GM19099 (cell line): Measurements from ENCODE around the gene LRRC8C.

Experiments used
- POLR2A ChIP-seq: IDR thresholded peaks from 3 replicates; pipeline ENCODE4 v1.6.1; 2011; ENCODE audit warnings: low read depth; ENCODE audit not compliant: insufficient read length; ENCODE audit errors: extremely low read depth

Gene LRRC8C

DNA sequence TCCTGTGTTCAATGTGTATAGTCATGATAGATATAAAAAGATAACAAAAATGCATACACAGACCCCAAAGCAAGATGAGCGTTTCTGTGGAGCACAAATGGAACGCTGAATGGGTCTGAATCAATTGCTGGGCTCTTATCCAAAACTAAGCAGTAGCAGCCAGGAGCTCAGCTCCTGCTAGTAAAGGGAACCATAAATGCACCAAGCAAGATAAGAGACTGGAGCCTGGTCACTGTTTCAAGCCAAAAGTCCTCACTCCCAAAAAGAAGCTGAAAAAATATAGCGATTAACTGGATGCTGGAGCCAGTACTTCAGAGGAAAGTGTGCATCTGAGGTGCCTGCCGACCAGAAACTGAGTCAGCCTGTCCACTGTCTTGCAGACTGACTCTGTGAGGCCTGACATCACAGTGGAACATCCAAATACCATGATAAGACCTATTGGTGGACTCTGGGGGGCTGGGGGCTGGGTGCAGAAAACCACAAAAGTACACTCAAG, 68.9 kb downstream of the LRRC8C start:
- TF ChIP-seq POLR2A = no peak

DNA sequence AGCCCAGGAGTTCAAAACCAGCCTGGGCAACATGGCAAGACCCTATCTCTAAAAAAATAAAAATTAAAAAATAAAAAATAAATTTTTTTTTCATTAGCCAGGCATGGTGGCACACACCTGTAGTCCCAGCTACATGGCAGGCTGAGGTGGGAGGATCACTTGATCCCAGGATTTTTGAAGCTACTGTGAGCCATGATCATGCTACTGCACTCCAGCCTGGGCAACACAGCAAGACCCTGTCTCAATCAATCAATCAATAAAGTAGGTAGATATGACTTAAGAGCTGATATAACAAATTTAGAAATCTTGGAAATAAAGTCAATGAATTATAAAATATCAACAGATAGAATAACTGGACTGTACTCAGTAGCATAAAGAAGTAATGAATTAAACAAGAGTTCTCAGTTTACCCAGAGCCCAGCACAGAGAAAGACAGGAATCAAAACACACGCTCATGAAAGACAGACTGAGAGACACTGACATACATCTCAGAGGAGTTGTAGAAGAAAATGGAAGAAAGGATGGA, 69.7 kb downstream of the LRRC8C start:
- TF ChIP-seq POLR2A = no peak

DNA sequence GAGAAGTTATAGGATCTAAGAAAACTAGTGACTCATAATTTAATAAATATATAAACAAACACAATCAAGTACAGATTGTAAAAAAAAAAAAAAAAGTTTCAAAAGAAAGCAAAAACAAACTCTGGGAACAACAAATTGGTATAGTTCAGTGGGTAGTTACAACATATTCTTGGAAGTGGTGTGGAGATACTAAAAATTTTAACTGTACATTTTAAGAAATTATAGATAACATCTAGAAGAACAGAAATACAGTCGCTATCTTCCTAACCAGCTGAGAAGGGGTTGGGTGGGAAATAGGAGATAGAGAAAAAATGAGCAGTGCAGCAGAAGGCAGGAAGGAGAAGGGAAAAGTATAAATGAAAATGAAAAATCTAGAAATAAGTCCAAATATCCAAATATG, 70.5 kb downstream of the LRRC8C start:
- no peak for TF ChIP-seq POLR2A

DNA sequence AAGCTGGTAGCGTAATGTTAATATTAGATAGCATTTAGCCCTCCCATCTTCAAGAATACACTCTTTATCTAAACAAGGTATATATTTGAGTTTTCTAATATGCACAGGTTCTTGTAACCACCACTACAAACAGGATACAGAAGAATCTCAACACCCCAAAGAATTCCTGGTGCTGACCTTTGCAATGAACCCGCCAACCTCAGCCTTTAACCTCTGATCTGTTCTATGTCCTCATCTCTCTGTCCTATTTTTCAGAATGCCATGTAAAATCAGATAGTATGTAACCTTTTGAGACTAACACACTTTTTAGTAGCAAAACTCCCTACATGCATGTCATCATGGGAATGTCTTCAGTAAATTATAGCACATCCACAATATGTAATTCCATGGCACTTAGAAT, 71.1 kb downstream of the LRRC8C start:
- TF ChIP-seq POLR2A = no peak

DNA sequence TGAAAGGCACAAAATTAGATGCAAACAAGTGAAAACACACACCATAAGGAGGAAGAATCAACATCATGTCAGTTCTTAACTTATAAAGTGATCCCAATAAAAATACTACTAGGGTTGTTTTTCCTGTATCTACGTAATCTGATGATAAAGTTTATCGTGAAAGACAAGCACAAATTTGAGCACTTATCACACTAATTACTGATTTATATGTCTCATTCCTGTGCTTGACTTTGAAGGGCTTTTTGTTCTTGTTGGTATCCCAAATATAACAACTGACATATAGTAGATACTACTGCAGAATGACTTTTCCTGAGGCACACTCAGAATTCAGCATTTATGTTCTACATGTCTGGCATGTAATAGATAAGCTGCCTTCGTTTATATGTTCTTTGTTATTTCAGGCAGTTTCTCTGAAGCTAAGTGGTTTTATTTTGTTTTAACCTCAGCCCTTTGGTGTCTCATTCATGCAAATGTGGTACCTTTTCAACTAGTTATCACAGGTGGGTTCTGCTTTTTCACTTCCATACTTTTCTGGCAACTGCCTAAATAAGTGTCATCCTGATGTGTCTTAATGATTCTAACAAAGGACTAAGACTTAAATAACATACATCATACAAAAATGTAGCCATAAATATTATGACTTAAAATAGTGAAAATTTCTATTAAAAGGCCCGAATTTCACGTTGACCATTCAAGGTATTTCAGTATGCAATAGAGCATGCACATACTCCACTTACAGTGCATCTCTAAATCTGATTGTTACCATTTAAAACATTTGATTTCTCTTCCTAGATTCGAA, 73.2 kb downstream of the LRRC8C start:
- no peak for TF ChIP-seq POLR2A

DNA sequence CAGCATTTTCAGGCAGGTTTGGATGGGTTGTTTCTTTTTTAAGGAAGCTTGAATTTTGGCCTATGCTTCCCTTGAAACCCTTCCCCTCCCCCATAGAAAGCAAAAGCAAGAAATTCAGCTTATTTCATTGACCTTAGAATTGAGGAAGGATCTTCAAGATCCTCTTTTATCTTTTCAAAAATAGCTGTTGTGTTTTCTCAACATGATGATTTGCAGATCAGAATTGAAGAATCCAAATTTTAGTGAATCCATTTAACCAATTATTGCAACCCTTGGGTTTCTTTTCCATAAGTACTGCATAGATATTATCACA, 73.7 kb downstream of the LRRC8C start:
- TF ChIP-seq POLR2A = no peak

DNA sequence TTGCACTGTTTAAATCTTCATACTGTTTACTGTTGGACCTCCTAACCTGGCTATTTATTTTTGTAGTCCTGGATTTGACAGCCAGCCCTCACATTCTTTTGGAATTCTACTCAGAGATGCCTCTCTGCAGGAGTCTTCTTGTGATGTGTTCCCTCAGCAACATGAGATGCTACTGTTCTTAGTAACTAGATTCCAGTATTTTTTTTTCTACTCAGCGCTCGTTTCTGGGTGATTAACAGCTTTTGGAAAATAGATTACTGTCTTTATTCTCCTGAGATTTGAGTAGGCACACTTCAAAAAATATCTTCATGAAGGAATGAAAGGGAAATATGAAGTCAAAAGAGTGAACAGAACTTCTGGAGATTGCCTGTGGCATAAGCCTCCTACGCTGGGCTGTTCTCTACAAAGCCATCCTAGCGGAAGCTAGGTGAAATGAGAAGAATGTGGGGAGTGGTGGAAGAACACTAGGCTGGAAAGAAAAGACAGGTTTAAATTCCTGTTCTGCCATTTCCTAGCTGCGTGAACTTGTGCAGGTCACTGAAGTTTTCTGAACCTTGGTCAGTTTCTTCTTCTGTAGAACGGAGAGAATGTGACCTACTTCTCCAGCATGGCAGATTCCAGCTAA, 75.9 kb downstream of the LRRC8C start:
- TF ChIP-seq POLR2A = no peak

DNA sequence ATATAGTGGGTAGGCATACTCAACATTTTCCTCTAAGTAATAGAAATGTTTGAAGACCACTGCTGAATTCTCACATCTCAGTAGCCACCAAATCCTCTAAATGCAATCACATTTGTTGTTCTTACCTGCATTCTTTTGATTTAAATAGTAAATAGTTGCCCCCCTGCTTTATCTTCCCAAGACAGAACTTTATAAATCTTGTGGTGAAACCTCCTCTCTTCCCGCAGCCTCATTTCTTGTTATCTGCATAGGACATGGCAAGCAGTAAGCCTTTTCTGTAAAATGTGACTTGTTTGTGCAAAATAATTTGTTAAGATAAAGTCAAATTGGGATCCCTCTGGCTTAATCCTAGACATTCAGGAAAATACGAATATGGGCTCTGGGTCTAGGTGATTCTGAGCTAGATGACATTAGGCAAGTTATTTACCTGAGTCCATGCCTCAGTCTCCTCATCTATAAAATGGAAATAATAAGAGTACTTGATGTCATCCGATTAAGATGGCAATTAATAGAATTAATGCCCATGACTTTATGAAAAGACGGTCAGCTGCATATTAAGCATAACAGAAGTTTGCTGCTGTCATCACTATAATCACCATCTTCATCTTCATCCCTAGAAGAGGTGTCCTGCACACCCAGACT, 77.7 kb downstream of the LRRC8C start:
- no peak for TF ChIP-seq POLR2A

DNA sequence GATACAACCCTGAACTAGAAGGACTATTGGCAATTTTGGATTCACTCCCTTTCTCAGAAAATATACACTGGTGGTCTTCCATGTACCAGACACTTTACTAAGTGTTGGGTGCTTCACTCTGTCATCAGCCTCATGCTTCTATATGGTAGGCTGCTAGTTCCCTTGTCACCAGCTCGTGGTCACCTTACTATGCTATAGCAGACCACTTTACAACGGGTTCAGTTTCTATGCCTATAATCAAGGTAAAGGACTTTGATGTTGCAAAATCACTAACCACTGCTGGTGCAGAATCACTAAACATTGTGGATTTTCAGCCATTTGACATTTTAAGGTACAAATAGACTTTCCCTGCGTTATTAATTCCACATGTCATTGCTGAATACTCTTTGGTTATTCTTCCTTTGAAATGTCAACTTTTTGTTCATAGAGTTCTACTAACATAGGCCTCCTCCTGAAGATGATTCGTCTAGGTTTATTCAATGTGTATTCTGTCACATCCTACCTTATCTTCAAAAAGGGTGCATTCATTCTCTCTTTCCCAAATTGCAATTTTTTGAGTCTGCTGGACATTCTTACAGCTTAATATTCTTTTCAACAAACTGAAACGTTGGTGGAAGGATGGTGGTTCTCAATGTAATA, 78.3 kb downstream of the LRRC8C start:
- TF ChIP-seq POLR2A = no peak

DNA sequence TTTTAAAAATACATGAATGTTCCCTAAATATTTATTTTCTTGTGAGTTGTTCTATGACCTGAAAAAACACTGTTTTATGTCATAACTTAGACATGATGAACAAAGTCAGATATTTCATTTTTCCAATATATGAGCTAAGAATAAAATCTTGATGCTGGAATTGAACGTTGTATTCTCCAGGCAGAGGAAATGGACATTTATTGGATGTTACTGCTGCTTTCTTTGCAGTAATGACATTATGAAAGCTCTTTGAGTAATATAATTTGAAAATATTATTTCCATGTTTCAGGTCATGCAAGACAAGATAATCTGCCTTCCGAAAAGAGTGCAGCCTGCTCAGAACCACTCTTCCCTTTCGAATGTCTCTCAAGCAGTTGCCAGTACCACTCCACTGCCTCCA, 79.5 kb downstream of the LRRC8C start:
- no peak for TF ChIP-seq POLR2A

DNA sequence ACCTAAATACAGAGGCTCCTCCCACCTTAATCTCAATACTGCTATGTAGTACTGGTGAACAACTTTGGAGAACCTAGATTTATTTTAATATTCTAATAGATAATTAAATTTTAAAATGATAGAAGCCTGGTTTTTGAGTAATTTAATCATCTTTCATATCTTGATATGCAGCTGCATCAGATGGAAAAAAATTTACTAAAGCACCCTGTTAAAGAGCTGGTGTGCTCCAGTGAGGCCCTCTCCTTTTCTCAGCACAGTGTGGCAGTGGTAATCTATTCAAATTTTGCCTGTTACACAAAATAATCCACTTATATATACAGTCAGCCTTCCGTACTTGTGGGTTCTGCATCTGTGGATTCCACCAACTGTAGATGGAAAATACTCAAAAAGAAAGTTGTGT, 82.8 kb downstream of the LRRC8C start:
- TF ChIP-seq POLR2A = no peak

DNA sequence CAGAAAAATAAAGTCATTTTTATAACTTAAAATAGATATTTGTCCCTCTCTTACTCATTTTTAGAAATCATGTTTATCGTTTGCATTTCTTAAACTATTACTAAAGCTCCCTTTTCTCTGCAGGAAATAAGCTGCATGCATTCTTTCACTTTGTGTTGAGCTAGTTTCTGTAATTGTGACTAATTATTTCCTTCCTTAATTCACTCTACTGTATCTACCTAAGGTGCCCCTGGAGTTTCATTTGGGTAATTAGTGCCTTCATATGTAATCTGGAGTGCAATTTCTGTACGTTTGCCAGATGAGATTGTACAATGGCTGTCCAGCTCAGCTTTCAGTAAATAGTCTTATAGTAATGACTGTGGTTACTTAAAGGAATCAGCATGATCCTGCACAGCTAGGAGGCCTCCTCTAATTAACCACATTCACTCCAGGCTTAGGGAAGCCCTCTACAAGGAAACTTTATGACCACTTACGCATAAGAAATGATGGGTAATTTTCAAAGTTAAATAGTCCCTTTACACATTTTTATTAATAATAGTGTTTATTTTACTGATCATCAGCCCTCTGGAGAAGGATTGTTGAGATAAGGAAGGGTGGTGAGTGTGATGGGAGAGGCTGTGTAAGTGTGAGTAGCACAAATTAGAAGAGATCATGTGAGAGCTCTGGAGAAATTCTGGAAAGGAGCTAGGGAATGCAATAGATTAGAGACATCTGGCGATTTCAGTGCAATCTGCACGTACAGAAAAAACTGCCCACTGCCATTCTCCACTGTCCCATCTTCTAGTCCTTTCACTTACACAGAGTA, 86.8 kb downstream of the LRRC8C start:
- TF ChIP-seq POLR2A = no peak

DNA sequence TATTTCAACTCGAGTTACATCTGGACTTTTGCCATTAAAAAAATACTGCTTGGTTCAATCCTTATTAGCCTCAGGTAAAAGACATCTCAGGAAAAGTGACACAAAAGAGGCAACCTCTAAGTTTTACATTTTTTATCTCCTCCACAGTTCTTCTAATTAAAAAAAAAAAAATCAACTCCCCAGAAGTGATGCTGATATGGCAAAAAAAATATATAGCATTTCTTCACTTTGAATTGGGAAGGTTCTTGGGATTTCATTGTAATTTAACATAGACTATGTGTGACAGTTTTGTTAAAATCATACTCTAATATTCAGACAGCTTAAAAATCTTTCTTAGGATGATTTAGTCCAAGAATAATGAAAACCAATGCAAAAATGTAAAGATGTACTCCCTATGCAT, 87.9 kb downstream of the LRRC8C start:
- no peak for TF ChIP-seq POLR2A

DNA sequence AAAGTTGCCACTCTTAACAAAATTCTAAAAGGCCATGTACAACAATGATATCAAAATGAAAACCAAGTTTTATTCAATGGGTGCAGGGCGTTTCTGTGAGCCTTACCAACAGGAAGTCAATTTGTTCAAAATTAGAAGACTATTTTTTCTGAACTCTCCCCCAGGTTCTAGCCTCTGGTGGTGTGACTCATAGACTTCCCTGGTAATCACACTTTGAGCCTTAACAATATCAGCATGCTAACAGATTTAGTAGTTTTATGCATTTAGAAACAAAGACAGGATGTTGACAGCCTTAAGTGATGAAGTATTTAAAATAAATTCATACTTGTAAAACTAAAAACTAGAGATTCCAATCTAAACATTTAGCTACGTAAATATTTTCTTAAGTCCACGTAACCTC, 88.4 kb downstream of the LRRC8C start:
- no peak for TF ChIP-seq POLR2A

DNA sequence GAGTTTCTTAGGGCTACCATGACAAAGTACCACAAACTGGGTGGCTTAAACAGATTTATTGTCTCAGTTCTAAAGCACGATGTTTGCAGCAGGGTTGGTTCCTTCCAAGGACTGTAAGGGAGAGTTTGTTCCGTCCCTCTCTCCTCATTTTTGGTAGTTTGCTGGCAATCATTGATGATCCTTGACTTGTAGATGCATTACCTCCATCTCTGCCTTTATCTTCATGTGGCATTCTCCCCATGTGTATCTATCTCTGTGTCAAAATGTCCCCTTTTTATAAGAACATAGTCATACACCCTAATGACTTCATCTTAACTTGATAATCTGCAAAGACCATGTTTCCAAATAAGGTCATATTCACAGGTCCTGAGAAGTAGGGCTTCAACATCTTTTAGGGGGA, 90.2 kb downstream of the LRRC8C start:
- no peak for TF ChIP-seq POLR2A
